Breast epithelium (tissue), 3 donors: Measurements from ENCODE around the gene STARD5.

ENCODE experiments used
- POLR2AphosphoS5 ChIP-seq, 3 donors: sonication (generic); formaldehyde crosslinking; IDR thresholded peaks; one replicate each; pipeline ENCODE4 v1.6.1; 2017; ENCODE audit warnings: antibody characterized with exemption in 3 of 3
- TF ChIP-seq, protein P1 (sequence below), 3 donors: fragments of 450-650 bp; IDR thresholded peaks; one replicate each; pipeline ENCODE4 v1.5.1; 2016 to 2017; ENCODE audit warnings: antibody characterized with exemption in 3 of 3, mild to moderate bottlenecking in 3 of 3, moderate library complexity in 3 of 3

DNA sequence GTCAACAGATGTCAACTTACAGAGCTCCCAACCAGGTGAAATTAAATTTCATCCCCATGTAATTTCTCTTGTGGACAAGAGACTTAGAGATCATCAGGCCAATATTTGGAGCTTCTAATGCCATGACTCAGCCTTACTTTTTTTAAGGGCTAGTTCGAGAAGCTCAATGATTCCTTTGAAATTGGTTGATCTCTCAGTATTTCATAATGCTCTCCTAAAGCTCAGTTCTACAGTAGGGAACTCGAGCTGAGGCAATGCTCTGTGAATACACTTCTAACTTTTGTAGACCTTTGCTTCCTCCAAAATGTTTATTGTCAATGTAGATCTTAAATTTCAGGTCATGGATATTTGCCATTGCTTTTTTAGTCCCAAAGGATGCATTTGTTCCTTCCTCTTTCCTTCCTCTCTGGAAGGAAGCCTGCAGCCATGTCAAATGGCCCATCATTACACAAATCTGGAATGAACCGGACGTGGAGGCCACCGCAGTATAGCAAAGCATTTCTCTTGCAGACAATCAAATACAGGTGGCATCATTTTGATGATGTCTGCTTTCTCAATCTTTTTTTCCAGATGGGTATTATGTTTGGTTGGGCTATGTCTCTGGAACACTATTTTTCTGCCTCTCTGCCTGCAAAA is 28.3 kb downstream of the STARD5 start:
- TF ChIP-seq, protein P1, sequence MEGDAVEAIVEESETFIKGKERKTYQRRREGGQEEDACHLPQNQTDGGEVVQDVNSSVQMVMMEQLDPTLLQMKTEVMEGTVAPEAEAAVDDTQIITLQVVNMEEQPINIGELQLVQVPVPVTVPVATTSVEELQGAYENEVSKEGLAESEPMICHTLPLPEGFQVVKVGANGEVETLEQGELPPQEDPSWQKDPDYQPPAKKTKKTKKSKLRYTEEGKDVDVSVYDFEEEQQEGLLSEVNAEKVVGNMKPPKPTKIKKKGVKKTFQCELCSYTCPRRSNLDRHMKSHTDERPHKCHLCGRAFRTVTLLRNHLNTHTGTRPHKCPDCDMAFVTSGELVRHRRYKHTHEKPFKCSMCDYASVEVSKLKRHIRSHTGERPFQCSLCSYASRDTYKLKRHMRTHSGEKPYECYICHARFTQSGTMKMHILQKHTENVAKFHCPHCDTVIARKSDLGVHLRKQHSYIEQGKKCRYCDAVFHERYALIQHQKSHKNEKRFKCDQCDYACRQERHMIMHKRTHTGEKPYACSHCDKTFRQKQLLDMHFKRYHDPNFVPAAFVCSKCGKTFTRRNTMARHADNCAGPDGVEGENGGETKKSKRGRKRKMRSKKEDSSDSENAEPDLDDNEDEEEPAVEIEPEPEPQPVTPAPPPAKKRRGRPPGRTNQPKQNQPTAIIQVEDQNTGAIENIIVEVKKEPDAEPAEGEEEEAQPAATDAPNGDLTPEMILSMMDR (IDR thresholded peaks at IDR 0.05), result no peak
- TF ChIP-seq POLR2AphosphoS5 (IDR thresholded peaks at IDR 0.05), result no peak
